D721Med (cell line): ENCODE results near the gene PHGDH.
"Not testable (repeated sequence)": the region's sequence is repeated elsewhere in the genome, so short reads cannot be mapped to it uniquely, and the experiment has no call there.

ENCODE experiments used
- DNase-seq: peaks from one replicate; pipeline ENCODE4 v3.0.0; 2011; ENCODE audit warnings: low spot score; ENCODE audit not compliant: insufficient read length
- FAIRE-seq: peaks from 2 replicates; lab custom pipeline; 2011; peaks lifted over from hg19 to GRCh38; lab: Jason Lieb, UNC
- CTCF ChIP-seq: IDR thresholded peaks from 2 replicates; pipeline ENCODE4 v1.5.1; 2012; ENCODE audit warnings: mild to moderate bottlenecking, control low read depth; ENCODE audit not compliant: insufficient read depth; ENCODE audit errors: missing control alignments

PHGDH gene

DNA sequence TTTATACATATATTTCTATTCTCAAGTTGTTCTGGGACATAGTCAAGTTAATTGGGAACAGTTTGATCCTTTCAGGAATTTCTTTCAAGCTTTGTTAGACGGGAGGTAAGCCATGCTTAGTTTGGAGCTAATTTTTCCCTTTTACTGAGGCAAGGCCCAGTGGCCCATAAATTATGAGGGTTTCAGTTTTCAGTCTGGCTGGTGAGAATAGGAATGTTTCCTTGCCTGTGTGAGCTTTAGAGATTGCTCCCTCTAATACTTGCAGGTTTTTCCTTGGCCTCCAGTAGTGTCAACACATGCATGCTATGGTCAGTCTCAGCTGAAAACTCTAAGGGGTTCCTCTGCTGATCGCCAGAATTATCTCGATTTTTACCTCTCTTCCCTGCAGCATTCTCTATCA lies 14.1 kb upstream of the PHGDH start:
- FAIRE-seq (no peak), DNase-seq (no peak)
- no peak for TF ChIP-seq CTCF

GRCh38 chr1:119700326-119700725 lies 11.4 kb upstream of the PHGDH start:
- FAIRE-seq (no peak), DNase-seq (no peak)
- no peak for TF ChIP-seq CTCF

- no peak for TF ChIP-seq CTCF
- FAIRE-seq (no peak), DNase-seq (no peak)
Measured at GRCh38 chr1:119701659-119702058, 10.1 kb upstream of the PHGDH start.

GRCh38 chr1:119702384-119702783 lies 9.3 kb upstream of the PHGDH start:
- no peak for TF ChIP-seq CTCF
- no peak for FAIRE-seq
- no peak for DNase-seq

DNA sequence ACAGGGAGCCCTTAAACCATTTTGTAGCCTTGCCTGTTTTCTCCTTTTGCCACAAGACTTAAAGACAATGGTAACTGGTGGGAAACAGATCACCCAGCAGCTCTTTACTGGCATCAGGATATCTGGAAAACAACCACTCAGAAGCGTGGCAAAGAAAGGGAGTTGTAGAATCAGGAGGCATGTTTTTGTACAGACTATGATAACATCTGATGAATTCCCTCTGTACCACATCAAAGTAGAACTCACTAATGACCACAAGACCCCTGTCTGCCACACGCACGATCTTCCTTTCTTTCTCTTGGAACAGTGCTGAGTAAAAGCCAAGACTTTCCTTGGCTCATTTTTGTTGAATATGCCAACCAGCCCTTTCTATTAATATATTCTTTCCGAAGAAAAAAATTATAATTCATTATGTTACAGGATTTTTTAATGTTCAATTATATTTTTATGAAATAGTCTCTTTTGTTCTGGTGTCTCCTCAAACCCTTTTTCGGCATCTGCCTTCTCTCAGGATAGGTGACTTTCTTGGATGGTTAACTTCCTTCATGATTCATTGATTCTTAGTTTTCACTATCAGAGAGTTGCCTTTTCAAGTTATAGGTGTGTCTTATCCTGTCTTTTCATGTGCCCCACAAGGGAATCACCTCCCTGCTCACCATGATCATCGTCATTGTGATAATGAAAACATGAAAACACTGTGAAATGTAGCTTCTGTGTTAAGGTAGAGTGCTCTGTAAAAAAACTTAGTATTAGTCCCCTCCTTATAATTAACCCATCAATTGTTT lies 7.9 kb upstream of the PHGDH start:
- FAIRE-seq (no peak), DNase-seq (no peak)
- no peak for TF ChIP-seq CTCF

DNA sequence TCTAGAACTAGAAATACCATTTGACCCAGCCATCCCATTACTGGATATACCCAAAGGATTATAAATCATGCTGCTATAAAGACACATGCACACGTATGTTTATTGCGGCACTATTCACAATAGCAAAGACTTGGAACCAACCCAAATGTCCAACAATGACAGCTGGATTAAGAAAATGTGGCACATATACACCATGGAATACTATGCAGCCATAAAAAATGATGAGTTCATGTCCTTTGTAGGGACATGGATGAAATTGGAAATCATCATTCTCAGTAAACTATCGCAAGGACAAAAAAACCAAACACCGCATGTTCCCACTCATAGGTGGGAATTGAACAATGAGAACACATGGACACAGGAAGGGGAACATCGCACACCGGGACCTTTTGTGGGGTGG lies 5.1 kb upstream of the PHGDH start:
- DNase-seq, FAIRE-seq: not testable (repeated sequence)

DNA sequence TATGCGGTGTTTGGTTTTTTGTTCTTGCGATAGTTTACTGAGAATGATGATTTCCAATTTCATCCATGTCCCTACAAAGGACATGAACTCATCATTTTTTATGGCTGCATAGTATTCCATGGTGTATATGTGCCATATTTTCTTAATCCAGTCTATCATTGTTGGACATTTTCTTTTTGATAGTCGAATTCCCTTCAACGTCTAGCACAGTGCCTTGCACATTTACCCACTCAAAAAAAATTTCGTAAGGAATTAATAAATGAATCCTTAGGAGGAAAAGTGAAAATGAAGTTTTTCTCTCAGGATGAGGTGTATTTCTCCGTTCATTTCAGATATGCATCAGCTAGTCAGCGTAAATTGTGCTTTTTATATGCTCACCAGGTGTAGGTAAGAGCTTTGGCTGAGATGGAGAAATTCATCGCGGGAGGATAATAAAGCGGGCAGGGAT lies 354 bp upstream of the PHGDH start:
- DNase-seq, FAIRE-seq: not testable (repeated sequence)

DNA sequence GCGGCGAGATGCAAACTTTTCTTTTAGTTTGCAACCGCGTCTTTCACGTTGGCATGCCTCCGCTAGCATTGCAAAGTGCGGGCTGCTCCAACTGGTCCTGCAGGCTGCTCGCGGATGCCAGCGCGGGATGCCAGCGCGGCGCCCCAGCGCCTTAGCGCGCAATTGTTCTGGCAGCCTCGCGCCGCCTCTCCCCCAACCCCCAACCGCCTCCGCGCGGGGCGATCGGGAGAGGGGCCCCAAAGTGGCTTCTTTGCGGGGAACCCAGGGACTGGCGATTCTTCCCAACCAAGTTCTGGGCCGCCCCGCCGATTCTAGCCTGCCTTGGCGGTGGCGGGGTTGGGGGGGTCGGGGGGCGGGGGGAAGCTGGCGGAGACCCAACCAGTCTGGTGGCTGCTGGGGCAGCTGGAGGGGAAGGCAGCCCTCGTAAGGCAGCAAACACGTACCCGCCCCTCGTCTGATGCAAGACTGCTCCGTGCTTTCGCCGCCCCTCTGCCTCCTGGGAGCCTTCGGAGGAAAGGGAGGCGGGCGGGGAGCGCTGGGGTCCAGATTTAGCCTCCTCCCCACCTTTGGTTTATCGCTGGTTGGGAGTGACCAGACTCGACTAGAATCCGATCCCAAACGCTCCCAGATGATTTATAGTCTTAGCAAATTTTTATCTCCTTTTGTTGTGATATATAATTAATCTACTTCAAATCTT lies 756 bp downstream of the PHGDH start:
- DNase-seq (no peak), FAIRE-seq (no peak)

More for the DNA sequence above, 756 bp downstream of the PHGDH start:
- no peak for TF ChIP-seq CTCF
